Measurements from ENCODE around the gene DEFB121.
"Not testable (repeated sequence)": the region's sequence is repeated elsewhere in the genome, so short reads cannot be mapped to it uniquely, and the experiment has no call there.

Gene DEFB121

GRCh38 chr20:31406115-31406514 is at the start of gene DEFB121:
Gene DEFB121, minus strand, starts transcription at chr20:31406215. Its CDS starts 63 bp downstream, at chr20:31406152.
- DNase-seq (ENCODE audit: low spot score), result no peak

GRCh38 chr20:31454361-31454760 is 48.3 kb upstream of the DEFB121 start:
- no peak for DNase-seq (ENCODE audit: low spot score)

GRCh38 chr20:31452575-31452974 is 46.6 kb upstream of the DEFB121 start:
- no peak for DNase-seq (ENCODE audit: low spot score)

GRCh38 chr20:31449511-31450414 is 43.7 kb upstream of the DEFB121 start:
- no peak for DNase-seq (ENCODE audit: low spot score)

- DNase-seq (ENCODE audit: low spot score), result no peak
Measured at GRCh38 chr20:31446084-31446819, 40.2 kb upstream of the DEFB121 start.

GRCh38 chr20:31440012-31440659 is 34.1 kb upstream of the DEFB121 start, which contains the start of gene DEFB123:
Gene DEFB123, plus strand, starts transcription at chr20:31440632. Its CDS starts 67 bp downstream, at chr20:31440699.
- no peak for DNase-seq (ENCODE audit: low spot score)

- no peak for DNase-seq (ENCODE audit: low spot score)
Measured at GRCh38 chr20:31430568-31431115, 24.6 kb upstream of the DEFB121 start.

- not testable (repeated sequence) for DNase-seq (ENCODE audit: low spot score)
Measured at GRCh38 chr20:31427576-31427975, 21.6 kb upstream of the DEFB121 start.

- not testable (repeated sequence) for DNase-seq (ENCODE audit: low spot score)
Measured at GRCh38 chr20:31426891-31427551, 21.0 kb upstream of the DEFB121 start.

- no peak for DNase-seq (ENCODE audit: low spot score)
Measured at GRCh38 chr20:31425797-31426196, 19.8 kb upstream of the DEFB121 start.

GRCh38 chr20:31418307-31418706 is 12.3 kb upstream of the DEFB121 start:
- no peak for DNase-seq (ENCODE audit: low spot score)

- no peak for DNase-seq (ENCODE audit: low spot score)
Measured at GRCh38 chr20:31415653-31416052, 9.6 kb upstream of the DEFB121 start.

- no peak for DNase-seq (ENCODE audit: low spot score)
Measured at GRCh38 chr20:31414381-31414780, 8.4 kb upstream of the DEFB121 start.

GRCh38 chr20:31410011-31410410 is 4.0 kb upstream of the DEFB121 start:
- no peak for DNase-seq (ENCODE audit: low spot score)

- no peak for DNase-seq (ENCODE audit: low spot score)
Measured at GRCh38 chr20:31403886-31404285, 2.1 kb downstream of the DEFB121 start.

- no peak for DNase-seq (ENCODE audit: low spot score)
Measured at GRCh38 chr20:31394900-31395299, 11.1 kb downstream of the DEFB121 start.

GRCh38 chr20:31392836-31393235 is 13.2 kb downstream of the DEFB121 start:
- no peak for DNase-seq (ENCODE audit: low spot score)

GRCh38 chr20:31390490-31390889 is 15.5 kb downstream of the DEFB121 start, which contains the start of gene DEFB119:
Gene DEFB119, minus strand, starts transcription at chr20:31390590. Its CDS starts 107 bp downstream, at chr20:31390483.
- no peak for DNase-seq (ENCODE audit: low spot score)

- DNase-seq (ENCODE audit: low spot score), result no peak
Measured at GRCh38 chr20:31374346-31374745, 31.7 kb downstream of the DEFB121 start.

GRCh38 chr20:31368301-31368700 is 37.7 kb downstream of the DEFB121 start, which contains the start of gene DEFB118:
Gene DEFB118, plus strand, starts transcription at chr20:31368601. Its CDS starts 50 bp downstream, at chr20:31368651.
- DNase-seq (ENCODE audit: low spot score), result no peak

- DNase-seq (ENCODE audit: low spot score), result not testable (repeated sequence)
Measured at GRCh38 chr20:31364272-31364671, 41.7 kb downstream of the DEFB121 start.
